MM.1S (cell line): Measurements from ENCODE around the gene CREB3L1.

ENCODE experiments used
- CTCF ChIP-seq: fragments of 300-600 bp; sonication (generic); IDR thresholded peaks from 2 replicates; pipeline ENCODE4 v1.5.1; 2016; ENCODE audit warnings: antibody characterized with exemption, low read length, mixed read lengths
- EZH2 ChIP-seq: fragments of 300-600 bp; sonication (generic); optimal IDR thresholded peaks from 2 replicates; pipeline ENCODE3; 2017; ENCODE audit warnings: low read depth, mild to moderate bottlenecking, antibody characterized with exemption, low read length, mixed read lengths
- EZH2phosphoT487 ChIP-seq: fragments of 300-600 bp; sonication (generic); IDR thresholded peaks from 2 replicates; pipeline ENCODE4 v1.6.1; 2018; ENCODE audit warnings: antibody characterized with exemption, low read length

GRCh38 chr11:46281371-46281831, 3.9 kb downstream of the CREB3L1 start:
- TF ChIP-seq CTCF (no peak), EZH2 (no peak), EZH2phosphoT487 (no peak)
